ENCODE results near the gene SLC46A2.

The SLC46A2 gene

DNA sequence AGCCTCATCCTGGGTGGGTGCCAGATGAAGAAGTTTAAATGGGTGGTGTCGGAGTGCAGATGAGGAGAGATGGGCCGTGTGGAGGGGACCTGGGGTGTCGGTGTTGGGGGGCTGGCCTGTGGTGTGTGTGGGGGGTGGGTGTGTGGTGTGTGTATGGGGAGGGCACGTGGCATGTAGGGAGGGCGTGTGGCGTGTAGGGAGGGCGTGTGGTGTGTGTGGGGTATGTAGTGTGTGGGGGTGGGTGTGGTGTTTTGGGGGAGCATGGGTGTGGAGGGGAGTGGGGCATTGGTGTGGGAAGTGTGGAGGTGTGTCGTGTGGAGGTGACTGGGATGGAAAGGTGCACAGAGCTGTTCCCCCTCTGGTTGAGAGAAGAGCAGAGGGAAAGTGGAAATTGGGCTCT is 34.5 kb downstream of the SLC46A2 start:
- DNase-seq: no peak

DNA sequence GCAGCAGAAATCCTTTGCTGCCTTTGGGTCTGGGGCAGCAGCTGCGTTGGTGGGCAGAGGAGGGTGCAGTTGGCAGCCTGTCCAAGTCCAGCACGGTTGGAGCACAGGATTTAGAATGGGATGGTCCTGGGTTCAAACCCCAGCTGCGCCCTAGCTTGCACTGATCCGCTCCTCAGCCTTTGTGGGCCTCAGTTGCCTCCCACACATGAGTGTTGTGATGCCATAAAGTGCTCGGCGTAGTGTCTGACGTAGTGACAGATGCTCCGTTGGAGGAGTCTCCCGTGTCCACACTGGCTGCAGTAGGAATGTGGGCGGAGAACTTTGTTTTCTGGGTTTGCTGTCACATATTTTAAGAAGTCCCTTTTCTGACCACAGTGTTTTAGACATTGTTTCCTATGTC is 36.0 kb downstream of the SLC46A2 start:
- DNase-seq: no peak

DNA sequence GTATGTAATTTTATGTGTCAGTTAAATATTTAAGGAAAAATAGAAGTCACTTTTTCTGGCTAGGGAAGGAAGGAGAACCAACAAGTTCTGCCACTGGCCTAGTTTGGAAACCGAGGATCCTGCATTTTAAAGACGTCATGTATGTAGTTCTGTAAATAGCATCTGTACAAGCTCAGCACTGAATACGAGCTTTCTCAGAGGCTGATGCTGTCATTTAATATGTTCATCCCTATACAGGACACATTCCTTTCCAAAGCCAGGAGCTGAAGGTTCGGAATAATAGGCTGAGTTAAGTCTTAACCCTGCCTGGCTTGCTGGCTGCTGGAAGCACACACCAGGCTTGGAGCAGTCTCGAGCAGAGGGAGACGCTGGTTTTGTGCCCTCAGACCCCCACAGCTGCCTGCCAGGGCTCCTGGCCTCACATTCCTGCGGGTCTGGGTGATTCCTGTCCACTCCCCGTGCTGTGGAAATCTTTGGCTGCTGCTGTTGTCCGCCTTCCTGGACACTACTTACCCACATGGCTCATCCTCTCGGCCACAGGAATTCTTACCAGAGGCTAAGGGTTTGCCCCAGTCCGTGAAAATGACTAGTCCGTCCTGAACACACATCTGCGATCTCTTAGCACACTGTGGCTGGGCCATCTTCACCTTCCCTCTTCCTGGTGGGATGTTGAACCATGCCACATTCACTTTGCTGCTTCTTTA is 36.6 kb downstream of the SLC46A2 start:
- no peak for DNase-seq

DNA sequence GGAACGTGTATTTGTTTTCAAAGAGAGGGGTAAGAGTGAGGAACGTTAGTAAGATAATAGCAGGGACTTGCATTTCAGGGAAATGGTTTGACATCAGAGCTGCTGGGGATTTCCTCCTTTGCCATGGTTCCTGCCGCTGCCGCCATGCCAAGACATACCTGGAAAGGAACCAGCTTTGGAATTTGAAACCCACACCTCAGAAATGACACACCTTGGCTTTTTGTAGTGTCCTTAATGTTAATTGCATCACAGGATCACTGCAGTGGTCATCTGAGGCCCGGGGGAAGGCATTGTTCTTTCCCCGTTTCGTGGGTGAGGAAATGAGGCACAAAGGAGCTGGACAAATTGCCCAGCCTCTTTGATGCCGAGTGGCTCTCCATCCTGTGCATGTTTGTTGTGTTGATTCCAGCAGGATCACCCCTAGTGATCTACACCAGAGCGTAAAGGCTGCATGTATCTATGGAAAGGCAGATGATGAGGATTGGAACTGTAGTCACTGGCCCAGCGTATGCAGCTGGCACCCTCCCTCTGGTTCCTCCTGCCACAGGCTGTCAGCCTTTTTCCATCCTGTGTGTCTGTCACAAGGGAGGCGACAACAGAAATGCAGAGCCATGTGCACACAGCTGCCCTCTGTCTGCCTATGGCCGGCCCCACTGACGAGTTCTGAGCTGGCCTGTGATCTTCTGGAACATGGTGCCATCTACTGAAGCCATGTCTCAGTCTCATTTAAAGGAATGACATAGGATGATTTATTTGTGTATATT is 37.8 kb downstream of the SLC46A2 start:
- DNase-seq: no peak

DNA sequence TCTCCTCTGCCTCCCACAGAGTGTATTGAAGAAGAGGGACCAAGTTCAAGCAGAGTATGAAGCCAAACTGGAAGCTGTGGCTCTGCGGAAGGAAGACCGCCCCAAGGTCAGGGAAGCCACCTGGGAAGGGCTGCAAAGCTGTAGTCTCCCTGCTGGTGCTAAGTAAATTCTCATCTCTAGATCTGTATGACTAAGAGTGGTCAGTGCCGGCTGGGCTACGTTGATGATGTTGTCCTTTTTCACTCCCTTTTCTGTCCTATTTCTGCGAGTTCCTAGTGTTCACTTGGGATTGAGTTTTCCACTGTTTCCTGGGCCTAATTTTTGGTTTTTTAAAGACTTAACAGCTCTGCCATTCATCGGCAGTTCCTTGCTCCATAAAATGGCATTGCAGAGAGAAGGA is 39.8 kb downstream of the SLC46A2 start:
- DNase-seq: no peak

DNA sequence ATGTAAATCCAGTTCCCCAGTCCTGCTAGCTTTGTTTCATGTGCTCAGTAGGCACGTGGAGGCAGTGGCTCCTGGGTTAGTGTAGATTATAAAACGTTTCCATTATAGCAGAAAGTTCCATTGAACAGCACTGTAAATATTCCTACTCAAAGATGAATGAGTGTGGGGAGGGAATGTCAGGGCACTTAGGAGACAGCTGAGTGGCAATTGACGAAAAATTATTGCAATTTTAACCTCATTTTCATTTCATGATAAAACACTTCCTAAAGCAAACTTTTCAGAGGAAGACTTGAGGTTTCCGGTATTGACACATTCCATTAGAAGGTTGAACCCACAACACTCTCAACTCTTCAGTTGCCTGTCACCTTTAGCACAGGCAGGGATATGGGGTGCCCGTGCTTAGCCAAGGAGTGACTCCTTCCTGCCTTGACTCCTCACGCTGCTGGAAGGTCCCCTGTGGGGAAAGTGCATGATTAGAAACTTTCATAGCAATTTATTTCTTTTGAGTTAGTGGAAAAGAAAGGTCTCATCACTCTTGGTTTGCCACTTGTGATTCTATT is 41.2 kb downstream of the SLC46A2 start:
- DNase-seq: peak in 1 of 2 donors; percentile 17

DNA sequence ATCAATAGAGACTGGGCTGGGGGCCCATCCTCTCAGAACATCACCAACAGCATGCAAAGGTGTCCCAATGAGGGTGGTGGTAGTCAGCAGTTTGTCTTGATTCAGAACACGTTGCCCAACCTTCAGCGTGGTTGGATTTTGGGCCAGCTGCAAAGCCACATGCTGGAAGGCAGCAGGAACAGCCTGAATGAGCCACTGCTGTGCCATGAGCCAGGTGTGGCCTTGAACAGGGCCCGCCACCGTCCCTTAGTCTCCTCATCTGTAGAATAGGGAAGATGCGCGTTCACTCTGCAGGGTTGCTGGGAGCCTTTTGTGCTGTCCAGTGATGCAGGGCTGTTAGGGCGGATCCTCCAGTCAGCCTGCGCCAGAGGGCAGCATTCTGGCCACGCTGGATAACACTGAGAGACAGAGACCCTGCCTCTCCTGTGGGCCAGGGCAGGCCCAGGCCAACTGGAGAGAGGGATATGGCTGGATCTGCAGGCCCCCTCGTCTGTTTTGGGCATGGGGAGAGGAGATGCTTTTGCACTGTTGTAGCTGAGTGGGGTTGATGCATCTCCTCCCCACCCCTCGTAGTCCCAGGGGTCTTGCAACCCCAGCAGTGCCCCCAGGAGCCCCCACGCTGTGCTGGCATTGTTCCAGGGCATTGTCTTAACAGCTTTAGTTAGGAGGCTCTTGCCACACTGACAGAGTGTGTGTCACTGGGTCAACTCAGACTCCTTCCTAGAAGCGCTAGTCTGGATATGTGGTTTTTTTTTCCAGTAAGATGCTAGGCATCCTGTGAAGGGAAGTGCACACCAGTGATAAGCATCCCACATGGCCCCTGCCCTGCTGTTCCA is 42.1 kb downstream of the SLC46A2 start:
- no peak for DNase-seq

DNA sequence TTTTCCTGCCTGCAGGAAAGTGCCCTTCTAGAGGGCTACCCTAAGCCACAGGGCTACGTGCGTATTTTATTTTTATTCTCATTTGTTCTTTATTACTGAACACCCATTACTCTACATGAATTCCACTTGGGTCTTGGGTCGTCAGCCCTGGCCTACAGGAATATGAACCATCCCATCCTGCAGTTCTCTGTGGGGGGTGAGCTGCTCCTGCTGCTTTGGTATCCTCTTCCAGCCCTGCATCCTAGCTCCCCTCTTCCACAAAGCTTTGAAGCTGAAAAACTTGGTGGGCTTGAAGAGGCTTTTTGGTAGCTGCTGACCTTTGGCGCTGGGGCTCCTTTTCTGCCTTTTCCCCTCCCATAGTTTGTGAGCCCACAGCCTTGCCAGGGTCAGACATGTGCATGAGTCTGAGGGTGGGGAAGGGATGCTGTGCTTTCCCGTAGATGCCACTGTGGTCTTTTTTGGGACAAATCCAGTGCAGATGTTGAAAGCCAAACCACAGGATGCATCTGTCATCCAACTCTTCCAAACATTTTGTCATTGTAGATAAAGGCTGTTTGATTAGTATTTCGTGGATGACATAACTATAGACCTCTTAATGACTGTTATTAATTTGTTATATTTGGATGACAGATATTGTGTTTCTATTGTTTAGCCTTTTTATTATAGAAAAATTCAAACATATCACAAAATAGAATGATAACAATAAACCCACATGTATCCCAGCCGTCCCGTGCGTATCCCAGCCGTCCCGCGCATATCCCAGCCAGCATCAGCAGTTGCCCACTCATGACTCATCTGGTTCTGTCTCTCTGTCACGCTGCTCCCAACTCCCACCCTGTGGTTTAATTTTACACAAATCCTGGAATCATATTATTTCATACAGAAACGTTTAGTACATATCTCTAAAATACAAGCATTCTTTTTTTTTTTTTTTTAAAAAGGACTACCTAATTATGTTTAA is 43.9 kb downstream of the SLC46A2 start:
- no peak for DNase-seq

DNA sequence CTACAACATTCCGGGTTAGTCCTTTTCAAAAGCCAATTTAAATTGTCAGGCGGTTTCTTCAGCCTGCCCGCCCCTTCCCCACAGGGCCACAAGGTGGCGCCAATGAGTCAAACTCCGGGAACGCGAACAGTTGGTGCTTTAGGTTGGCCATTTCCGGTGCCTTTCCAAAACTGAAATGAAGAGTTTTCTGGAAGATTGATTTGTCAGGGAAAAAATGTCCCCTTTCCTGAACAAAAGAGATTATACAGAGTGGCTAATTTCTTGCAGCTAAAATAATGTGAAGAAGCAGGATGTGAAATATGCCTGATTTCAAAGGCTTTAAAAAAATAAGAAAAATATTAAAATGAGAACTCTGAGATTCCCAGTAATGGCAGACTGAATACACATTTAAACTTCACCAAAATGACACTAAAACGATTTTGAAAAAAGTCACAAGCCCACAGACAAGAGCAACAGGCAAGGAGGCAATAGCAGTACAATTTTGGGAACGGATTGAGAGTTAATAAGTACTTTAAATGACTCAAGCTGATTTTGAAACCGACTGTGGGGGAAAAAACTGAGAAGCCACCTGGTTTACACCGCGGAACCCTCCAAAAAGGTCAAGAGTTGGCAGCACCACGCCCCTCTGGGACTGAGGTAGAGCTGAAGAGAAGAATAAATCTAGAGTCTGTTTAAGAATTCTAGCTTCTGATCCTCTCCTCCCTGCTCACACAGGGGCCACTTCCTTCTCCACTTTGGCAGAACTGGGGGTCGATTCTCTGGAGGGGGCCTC is 45.7 kb downstream of the SLC46A2 start:
- DNase-seq: peak; percentile 82 to 87

DNA sequence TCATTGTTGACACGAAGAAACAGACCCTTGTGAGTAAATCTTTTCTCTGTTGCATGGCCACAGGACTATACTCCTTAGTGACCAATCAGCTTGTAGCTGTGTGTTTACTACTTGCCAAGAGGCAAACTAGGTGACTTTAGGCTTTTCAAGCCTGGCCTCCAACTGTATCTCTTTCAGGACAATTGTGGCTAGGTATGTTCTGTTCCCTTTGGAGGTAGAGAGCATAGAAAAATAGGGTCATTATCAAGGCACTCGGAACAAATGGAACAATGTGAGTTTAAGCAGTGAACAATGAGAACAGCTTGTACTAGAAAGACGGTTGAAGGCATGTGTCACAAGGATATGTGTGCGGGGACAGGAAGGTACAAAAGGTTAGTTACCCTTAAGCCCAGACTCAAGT is 48.1 kb downstream of the SLC46A2 start:
- DNase-seq: no peak

DNA sequence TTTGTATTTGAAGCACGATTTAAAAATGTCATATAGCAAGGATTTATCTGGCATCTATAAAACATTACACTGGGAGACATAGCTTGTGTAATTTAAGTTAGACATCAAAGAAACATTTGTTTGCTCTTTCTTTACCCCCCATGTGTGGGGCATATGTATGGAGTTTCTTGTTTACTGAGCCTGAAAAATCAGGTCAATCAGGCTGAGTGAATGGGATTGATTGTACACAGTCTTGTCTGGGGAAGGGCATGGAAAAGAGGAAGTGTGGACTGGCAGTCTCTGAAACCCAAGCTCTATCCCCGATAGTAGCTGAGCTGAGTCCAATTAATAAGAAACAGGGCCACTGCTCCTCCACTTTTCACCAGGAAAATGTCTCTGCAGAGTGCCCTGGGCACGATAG is 49.4 kb downstream of the SLC46A2 start:
- DNase-seq: no peak

DNA sequence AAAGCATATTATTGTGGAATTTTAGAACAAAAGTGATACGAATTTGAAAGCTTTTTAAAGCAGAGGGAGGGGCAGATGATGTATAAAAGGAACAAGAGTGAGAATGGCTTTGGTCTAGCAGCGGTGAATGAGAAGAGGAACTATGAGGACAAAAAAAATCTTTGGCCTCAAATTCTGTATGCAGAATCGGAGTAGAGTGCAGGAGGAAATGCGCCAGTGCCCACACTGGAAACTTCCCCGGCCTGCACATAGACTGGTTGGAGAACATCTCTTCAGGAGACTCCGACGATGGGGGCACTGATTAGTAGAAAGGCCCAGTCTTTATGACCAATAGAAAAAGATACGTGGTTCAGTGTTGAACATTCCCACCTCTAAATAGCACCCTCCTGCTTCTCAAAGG is 51.3 kb downstream of the SLC46A2 start:
- no peak for DNase-seq

DNA sequence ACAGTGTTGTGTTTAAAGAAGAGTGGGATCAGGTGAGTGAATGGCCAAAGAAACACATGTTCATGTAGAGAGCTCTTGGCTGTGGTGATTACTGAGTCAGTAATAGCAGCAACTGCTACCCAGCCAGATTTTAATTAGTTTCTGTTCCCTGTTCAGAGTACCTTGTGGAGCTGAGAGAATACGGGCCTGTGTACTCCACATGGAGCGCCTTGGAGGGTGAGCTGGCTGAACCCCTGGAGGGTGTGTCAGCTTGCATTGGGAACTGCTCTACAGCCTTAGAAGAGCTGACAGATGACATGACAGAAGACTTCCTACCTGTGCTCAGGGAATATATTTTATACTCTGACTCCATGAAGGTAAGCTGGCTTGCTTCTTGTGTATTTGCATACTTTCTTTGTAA is 52.3 kb downstream of the SLC46A2 start:
- DNase-seq: no peak

DNA sequence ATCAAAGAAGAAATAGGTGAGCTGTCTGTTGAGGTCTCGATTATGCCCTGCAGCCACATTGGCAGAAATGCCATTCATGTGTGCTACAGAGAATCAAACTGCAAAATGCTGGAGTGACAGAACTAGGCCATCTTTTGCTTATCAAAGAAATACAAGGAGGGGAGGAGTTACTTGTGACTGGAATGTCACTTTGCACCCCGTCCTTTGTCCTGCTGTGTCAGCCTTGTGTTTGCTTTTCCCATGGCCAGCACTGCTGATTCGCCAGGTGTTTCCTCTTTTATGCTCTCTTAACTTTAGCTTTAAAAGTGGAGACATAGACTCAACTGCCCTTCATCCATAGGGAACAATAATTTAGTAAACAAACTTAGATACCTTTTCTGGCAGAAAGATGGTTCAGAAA is 54.3 kb downstream of the SLC46A2 start:
- DNase-seq: no peak

DNA sequence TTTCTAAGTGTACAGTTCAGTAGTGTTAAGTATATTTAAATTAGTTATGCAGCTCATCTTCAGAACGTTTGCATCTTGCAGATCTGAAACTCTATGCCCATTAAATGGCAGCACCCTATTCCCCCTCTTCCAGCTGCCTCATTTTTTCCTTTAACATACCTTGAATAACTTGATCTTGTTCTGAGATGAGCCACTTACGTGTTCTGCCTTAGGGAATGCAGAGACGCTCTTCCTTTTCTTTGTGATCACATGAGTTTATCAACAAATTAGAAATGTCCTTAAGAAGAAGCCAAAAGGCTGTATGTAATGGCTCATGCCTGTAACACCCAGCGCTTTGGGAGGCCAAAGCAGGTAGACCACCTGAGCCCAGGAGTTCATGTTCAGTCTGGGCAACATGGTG is 57.6 kb downstream of the SLC46A2 start:
- no peak for DNase-seq

DNA sequence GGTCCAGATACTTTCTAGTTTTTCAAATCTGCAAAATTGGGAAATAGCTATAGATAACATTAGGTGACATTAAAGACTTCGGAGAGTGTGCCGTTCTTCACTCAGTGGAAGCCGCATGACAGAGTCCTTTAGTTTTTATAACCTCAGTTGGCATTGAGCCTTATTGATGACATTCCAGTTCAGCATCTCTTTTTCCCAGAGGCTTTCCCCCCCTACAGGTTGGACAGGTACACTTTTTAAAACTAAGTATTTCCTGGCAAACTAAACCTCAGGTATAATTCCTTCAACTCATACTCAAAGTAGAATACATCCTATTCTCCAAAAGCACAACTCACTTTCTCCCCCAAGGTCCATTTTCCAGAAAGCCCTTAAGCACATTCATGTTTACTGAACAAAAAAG is 58.7 kb downstream of the SLC46A2 start:
- no peak for DNase-seq

DNA sequence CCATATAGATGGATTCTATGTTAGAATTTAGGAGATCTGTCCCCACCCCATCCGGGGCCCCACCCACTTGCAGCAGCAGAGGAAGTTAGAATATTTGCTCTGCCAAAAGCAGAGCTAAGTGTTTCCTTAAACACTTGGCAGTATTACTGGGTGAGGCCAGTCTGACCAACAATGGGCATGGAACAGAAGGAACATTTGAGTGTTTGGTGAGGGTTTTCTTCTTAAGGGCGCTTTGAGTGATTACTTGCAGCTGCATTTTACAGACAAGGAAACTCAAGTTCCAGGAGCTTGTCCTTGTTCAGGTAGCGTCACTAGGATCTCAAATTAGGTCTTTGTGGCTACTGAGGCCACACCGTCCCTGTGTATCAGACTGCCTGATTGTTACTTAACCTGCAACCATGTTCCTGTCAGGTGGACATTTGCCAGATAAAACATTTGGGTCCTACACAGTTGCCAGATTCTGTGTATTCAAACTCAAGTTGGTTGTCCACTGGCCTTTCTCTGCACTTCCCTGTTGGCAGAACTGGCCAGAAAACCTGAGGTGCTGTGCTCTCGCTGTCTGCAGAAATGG is 59.3 kb downstream of the SLC46A2 start:
- no peak for DNase-seq

Measured in stimulated activated CD4-positive, alpha-beta T cell treated with anti-CD3 and anti-CD28 coated beads, Interleukin-2, amount 100 ng/mL, for 24 hours (primary cell).